Skin of body (tissue), 2 donors: ENCODE measurements around the gene LGALS3. TPM values are rescaled to one million over a fixed set of nuclear protein-coding genes. Genes with fewer than 3 reads are reported as not detected.
A peak's percentile ranks its signal among the peaks of the same experiment; 100 is the strongest.

Source experiments
- DNase-seq: peaks from one replicate; lab custom pipeline; 2025; lab: John Stamatoyannopoulos, UW
- total RNA-seq: library from RNA; depleted of rRNA; stranded (reverse); fragments of >200 nt; gene quantifications from one replicate; pipeline ENCODE4 v1.2.3, GENCODE V29; 2014

The LGALS3 gene
- total RNA-seq, 1 donor from 2014 or later: 154 TPM

- DNase-seq: no peak
These were observed 1.1 kb downstream of the LGALS3 start for GRCh38 chr14:55130196-55130550.

- no peak for DNase-seq
These were observed 2.5 kb downstream of the LGALS3 start for GRCh38 chr14:55131370-55132137.

- DNase-seq: peak; percentile 51
These were observed 4.4 kb downstream of the LGALS3 start for GRCh38 chr14:55133416-55133815.

GRCh38 chr14:55136241-55136640, 7.2 kb downstream of the LGALS3 start:
- peak; percentile 20 for DNase-seq

- peak; percentile 69 for DNase-seq
These were observed 8.1 kb downstream of the LGALS3 start for GRCh38 chr14:55136885-55137786.

GRCh38 chr14:55138091-55138490, 9.0 kb downstream of the LGALS3 start:
- DNase-seq: no peak

- no peak for DNase-seq
These were observed 10.1 kb downstream of the LGALS3 start for GRCh38 chr14:55139141-55139540.

- no peak for DNase-seq
These were observed 10.9 kb downstream of the LGALS3 start for GRCh38 chr14:55139696-55140509.

GRCh38 chr14:55141825-55142224, 12.8 kb downstream of the LGALS3 start:
- no peak for DNase-seq

GRCh38 chr14:55142466-55142865, 13.4 kb downstream of the LGALS3 start:
- no peak for DNase-seq

- DNase-seq: no peak
These were observed 17.4 kb downstream of the LGALS3 start for GRCh38 chr14:55146425-55146824.

- DNase-seq: no peak
These were observed 22.5 kb downstream of the LGALS3 start for GRCh38 chr14:55151601-55152000.

- DNase-seq: no peak
These were observed 23.2 kb downstream of the LGALS3 start for GRCh38 chr14:55152052-55152753.

- no peak for DNase-seq
These were observed 24.9 kb downstream of the LGALS3 start for GRCh38 chr14:55153951-55154350.

- no peak for DNase-seq
These were observed 28.0 kb downstream of the LGALS3 start for GRCh38 chr14:55157080-55157479.

GRCh38 chr14:55158412-55158811, 29.4 kb downstream of the LGALS3 start:
- DNase-seq: no peak

GRCh38 chr14:55160989-55161388, 31.9 kb downstream of the LGALS3 start:
- DNase-seq: no peak

- DNase-seq: no peak
These were observed 41.5 kb downstream of the LGALS3 start for GRCh38 chr14:55170526-55170925.

GRCh38 chr14:55180006-55180405, 51.0 kb downstream of the LGALS3 start:
- DNase-seq: no peak

- DNase-seq: no peak
These were observed 51.4 kb downstream of the LGALS3 start for GRCh38 chr14:55180434-55180833.

GRCh38 chr14:55188686-55189295, 59.7 kb downstream of the LGALS3 start:
- DNase-seq: no peak
